ENCODE results near the gene TRPV4. TPM values are rescaled to one million over a fixed set of nuclear protein-coding genes. Genes with fewer than 3 reads are reported as not detected.

TRPV4 gene
- total RNA-seq, 4 donors from 2014 or later, result 2.8 to 7.5 (median 4.8) TPM

- TF ChIP-seq CTCF (IDR thresholded peaks at IDR 0.05), result no peak
- no peak for TF ChIP-seq POLR2A (IDR thresholded peaks at IDR 0.05)
- intact Hi-C loops (cut with DNase I), result no loop called here
- Histone ChIP-seq H3K27me3 (peaks cover 0 to 62% (median 0%) of the 10 kb centered on the region in 4 donors), H3K4me1 (peaks cover 0 to 9% (median 0%) of the 10 kb centered on the region in 3 donors), H3K4me3 (no peak overlapping the region), H3K36me3 (no peaks in the 10 kb centered on the region), H3K9me3 (no peaks in the 10 kb centered on the region), H3K27ac (no peak overlapping the region)
- 53 to 65% methylated on average over 8 to 9 of the region's 9 CpGs for WGBS, 2 donors
- DNase-seq, result no peak
Measured at GRCh38 chr12:109735825-109736551, 97.2 kb downstream of the TRPV4 start.

- H3K27me3 ChIP-seq, result peaks cover 0 to 55% (median 0%) of the 10 kb centered on the region in 4 donors
- H3K9me3 ChIP-seq, result no peaks in the 10 kb centered on the region
- H3K4me3 ChIP-seq, result no peak overlapping the region
- H3K36me3 ChIP-seq, result no peaks in the 10 kb centered on the region
- DNase-seq, result no peak
- no peak overlapping the region for H3K27ac ChIP-seq
- TF ChIP-seq POLR2A (IDR thresholded peaks at IDR 0.05), result no peak
- peaks cover 0 to 10% (median 0%) of the 10 kb centered on the region in 3 donors for H3K4me1 ChIP-seq
- intact Hi-C loops (cut with DNase I), result no loop called here
- WGBS, 2 donors, result 51 to 66% methylated on average over 9 to 12 of the region's 12 CpGs
Measured at GRCh38 chr12:109735051-109735521, 98.1 kb downstream of the TRPV4 start.

GRCh38 chr12:109734219-109735000 lies 98.8 kb downstream of the TRPV4 start:
- intact Hi-C loops (cut with DNase I), result no loop called here
- no peak overlapping the region for H3K4me3 ChIP-seq
- H3K27ac ChIP-seq, result no peak overlapping the region
- peaks cover 0 to 17% (median 0%) of the 10 kb centered on the region in 3 donors for H3K4me1 ChIP-seq
- H3K9me3 ChIP-seq, result no peaks in the 10 kb centered on the region
- WGBS, 2 donors, result 34 to 36% methylated on average over 17 to 20 of the region's 22 CpGs
- TF ChIP-seq POLR2A (IDR thresholded peaks at IDR 0.05) (no peak), CTCF (IDR thresholded peaks at IDR 0.05) (no peak)
- H3K27me3 ChIP-seq, result peaks cover 0 to 50% (median 0%) of the 10 kb centered on the region in 4 donors
- no peak for DNase-seq
- H3K36me3 ChIP-seq, result no peaks in the 10 kb centered on the region

Small RNA genes lying within 50 kb of the gene (small RNA-seq; reads per million reads assigned to genes)
- gene MIR4497 (0 reads per million in 4 donors), gene RN7SL441P (0 to 0.27 (median 0) reads per million in 4 donors)

Other genes starting within 250 kb of the TRPV4 start
- gene FAM222A, start 119.6 kb downstream of the TRPV4 start, total RNA-seq, result 1 to 10 TPM in 3 of 4 donors, under 1 TPM in 1; 0.57 to 9.3 (median 5.0) TPM
- gene GLTP, start 47.1 kb upstream of the TRPV4 start, total RNA-seq, result 100 to 1,000 TPM; 315 to 901 (median 457) TPM
- 10 to 100 TPM; 15.7 to 31.7 (median 20.0) TPM for gene TCHP, start 66.9 kb upstream of the TRPV4 start, total RNA-seq
- 10 to 100 TPM; 14.1 to 31.9 (median 21.0) TPM for gene GIT2, start 163.0 kb upstream of the TRPV4 start, total RNA-seq
- gene ANKRD13A, start 166.0 kb upstream of the TRPV4 start, total RNA-seq, result 10 to 100 TPM; 67.6 to 92.9 (median 72.8) TPM
- gene C12orf76, start 215.1 kb upstream of the TRPV4 start, total RNA-seq, result 10 to 100 TPM in 1 of 4 donors, 1 to 10 TPM in 3; 3.2 to 10.8 (median 5.9) TPM

Measured in esophagus squamous epithelium (tissue), 5 donors.